Astrocyte (in vitro differentiated cells and primary cell): ENCODE data around the gene PDGFD.

ENCODE experiments used
- CTCF ChIP-seq: IDR thresholded peaks from 2 replicates; pipeline ENCODE4 v1.5.1; 2011; ENCODE audit warnings: low read depth, mild to moderate bottlenecking, inconsistent platforms, low read length, moderate library complexity; ENCODE audit not compliant: insufficient read depth
- EZH2 ChIP-seq: IDR thresholded peaks from 2 replicates; pipeline ENCODE4 v1.6.1; 2012; ENCODE audit warnings: mild to moderate bottlenecking, low read length, inconsistent platforms; ENCODE audit not compliant: insufficient read depth

DNA sequence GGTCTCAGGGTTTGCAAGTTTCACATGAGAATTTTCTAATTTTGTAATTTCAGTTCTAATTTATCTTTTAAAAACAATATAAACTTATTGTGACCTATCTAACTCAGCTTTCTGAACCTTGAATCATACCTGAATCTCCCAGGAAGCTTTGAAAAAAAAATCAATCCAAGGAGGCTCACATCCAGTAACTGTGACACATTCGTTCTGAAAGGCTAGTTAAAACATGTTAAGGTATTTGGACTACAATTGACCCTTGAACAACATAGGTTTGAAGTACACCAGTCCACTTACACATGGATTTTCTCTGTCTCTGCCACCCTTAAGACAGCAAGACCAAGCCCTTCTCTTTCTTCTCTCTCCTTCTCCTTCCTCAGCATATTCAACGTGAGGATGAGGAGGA lies 87.5 kb downstream of the PDGFD start:
- TF ChIP-seq CTCF, result no peak
- no peak for TF ChIP-seq EZH2
